GM20000 (cell line): ENCODE data around the gene PADI4.

Source experiments
- DNase-seq: peaks from one replicate; pipeline ENCODE4 v3.0.0; 2012; ENCODE audit warnings: low spot score
- TF ChIP-seq, protein P1 (sequence below): IDR thresholded peaks from 2 replicates; pipeline ENCODE4 v1.5.1; 2012; ENCODE audit warnings: mild to moderate bottlenecking, control low read depth; ENCODE audit errors: extremely low read depth, missing control alignments

The PADI4 gene

DNA sequence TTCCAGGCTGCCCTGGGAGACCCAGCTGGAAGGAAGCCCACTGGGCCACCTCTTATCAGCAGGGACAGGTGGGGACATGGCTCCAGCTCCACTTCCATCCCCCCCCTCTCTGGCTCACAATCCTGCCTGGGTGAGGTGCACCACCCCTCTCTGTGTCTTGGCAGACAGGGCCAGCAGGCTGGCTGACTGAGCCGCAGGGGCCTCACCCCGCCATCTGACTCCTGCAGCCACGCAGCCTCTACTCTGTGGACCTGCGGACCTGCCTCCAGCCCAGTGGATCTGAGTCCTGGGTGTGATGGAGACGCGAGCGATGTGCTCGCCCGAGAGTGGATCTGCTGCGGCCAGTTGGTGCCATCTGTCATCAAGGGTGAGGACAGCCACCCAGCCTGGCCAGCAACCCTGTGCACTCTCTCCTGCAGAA, 101.4 kb downstream of the PADI4 start:
- no peak for DNase-seq
- TF ChIP-seq, protein P1, sequence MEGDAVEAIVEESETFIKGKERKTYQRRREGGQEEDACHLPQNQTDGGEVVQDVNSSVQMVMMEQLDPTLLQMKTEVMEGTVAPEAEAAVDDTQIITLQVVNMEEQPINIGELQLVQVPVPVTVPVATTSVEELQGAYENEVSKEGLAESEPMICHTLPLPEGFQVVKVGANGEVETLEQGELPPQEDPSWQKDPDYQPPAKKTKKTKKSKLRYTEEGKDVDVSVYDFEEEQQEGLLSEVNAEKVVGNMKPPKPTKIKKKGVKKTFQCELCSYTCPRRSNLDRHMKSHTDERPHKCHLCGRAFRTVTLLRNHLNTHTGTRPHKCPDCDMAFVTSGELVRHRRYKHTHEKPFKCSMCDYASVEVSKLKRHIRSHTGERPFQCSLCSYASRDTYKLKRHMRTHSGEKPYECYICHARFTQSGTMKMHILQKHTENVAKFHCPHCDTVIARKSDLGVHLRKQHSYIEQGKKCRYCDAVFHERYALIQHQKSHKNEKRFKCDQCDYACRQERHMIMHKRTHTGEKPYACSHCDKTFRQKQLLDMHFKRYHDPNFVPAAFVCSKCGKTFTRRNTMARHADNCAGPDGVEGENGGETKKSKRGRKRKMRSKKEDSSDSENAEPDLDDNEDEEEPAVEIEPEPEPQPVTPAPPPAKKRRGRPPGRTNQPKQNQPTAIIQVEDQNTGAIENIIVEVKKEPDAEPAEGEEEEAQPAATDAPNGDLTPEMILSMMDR: no peak

DNA sequence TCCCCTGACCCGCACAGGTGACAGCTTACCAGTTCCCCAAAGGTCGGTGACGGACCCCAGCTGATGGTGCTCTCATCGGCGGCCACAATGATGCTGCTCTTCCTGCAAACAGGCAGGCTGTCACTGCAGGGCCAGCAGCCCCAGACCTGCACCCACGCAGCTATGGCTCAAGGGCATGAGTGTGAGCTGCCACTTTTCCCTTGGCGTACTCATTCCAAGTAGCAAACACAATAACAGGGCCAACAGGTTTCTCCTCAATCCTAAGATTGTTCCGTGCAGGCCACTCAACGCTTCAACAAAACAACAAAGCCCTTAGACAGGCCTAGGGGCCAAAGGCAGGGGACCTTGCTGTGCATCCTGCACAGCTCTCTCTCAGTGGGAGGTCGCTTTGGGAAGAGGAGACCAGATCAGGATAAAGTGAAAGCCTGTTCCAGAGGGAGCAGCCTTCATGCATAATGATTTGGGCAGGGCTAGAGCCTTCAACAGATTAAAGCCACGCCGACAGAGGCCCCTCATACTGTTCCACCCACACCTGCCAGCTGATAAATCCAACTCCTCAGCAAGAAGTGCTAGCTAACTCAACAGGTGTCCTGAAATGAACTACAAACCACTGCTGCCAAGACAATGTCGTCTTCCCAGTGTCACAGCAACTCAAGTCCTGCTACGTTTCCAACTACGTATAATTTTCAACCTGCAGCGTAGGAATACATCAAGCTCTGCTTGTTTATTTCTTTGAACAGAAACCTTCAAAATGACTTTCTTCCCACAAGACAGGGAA, 104.3 kb downstream of the PADI4 start:
- DNase-seq: no peak
- TF ChIP-seq, protein P1: no peak
